ENCODE data around the gene REST. TPM values are rescaled to one million over a fixed set of nuclear protein-coding genes. Genes with fewer than 3 reads are reported as not detected.

Gene REST
- total and polyA plus RNA-seq, 9 of the 15 experiments (the other 6 are each of a cell fraction or from before 2014, with no cell fraction given) = 2.9 to 24.0 (median 19.2) TPM

GRCh38 chr4:56958111-56958517, 50.4 kb downstream of the REST start (continued):
- TF ChIP-seq YY1 (IDR thresholded peaks at IDR 0.05; ENCODE audit: borderline replicate concordance in 1 of 3, control insufficient read depth in 1 of 3, extremely low read depth in 1 of 3, insufficient read depth in 3 of 3, insufficient read length in 1 of 3, insufficient replicate concordance in 2 of 3, low read depth in 1 of 3, low read length in 2 of 3) (peak; percentile 31 to 92 (median 76)), PPARD (CRISPR knock-in tag; IDR thresholded peaks at IDR 0.05) (no peak), ZNF584 (CRISPR knock-in tag; IDR thresholded peaks at IDR 0.05; ENCODE audit: low read depth) (no peak), CREB1 (IDR thresholded peaks at IDR 0.05) (no peak), CREB1 (CRISPR knock-in tag; IDR thresholded peaks at IDR 0.05) (no peak), MCM5 (IDR thresholded peaks at IDR 0.05; ENCODE audit: low read depth) (no peak), ATF4 (CRISPR knock-in tag; IDR thresholded peaks at IDR 0.05) (no peak), E2F4 (CRISPR knock-in tag; IDR thresholded peaks at IDR 0.05; ENCODE audit: low read depth) (no peak), DLX4 (CRISPR knock-in tag; IDR thresholded peaks at IDR 0.05) (no peak), ESRRB (CRISPR knock-in tag; IDR thresholded peaks at IDR 0.05; ENCODE audit: borderline replicate concordance) (no peak), ETS1 (conservative IDR thresholded peaks at IDR 0.05; ENCODE audit: control insufficient read depth, low read depth, low read length) (no peak), SRSF7 (optimal IDR thresholded peaks at IDR 0.05; ENCODE audit: low read depth, low read length) (no peak), IRF9 (tag; IDR thresholded peaks at IDR 0.05) (peak; percentile 70; the same call in 1 of the 2 replicates), NR4A1 (CRISPR knock-in tag; IDR thresholded peaks at IDR 0.05) (no peak), NR4A1 (tag; IDR thresholded peaks at IDR 0.05) (no peak), FOXA3 (CRISPR knock-in tag; conservative IDR thresholded peaks at IDR 0.05 in 1 of 2, IDR thresholded peaks at IDR 0.05 in 1 of 2) (no peak), BHLHE40 (IDR thresholded peaks at IDR 0.05; ENCODE audit: low read length) (no peak), TRIM24 (IDR thresholded peaks at IDR 0.05) (no peak), ATF1 (CRISPR knock-in tag; IDR thresholded peaks at IDR 0.05) (no peak), ATF1 (tag; IDR thresholded peaks at IDR 0.05) (no peak), SRSF3 (IDR thresholded peaks at IDR 0.05; ENCODE audit: insufficient read depth, low read length) (no peak)

Data from K562 (cell line).